Activated CD8-positive, alpha-beta memory T cell treated with anti-CD3 and anti-CD28 coated beads for 1 hour (primary cell): ENCODE measurements around the gene MC1R.
"Not testable (repeated sequence)": the region's sequence is repeated elsewhere in the genome, so short reads cannot be mapped to it uniquely, and the experiment has no call there.

ENCODE experiments used
- DNase-seq, 2 donors: peaks; one replicate each; pipeline ENCODE4 v3.0.0-alpha.2; 2020; ENCODE audit warnings: low read depth in 1 of 2; ENCODE audit errors: extremely low read depth in 1 of 2

The MC1R gene

DNA sequence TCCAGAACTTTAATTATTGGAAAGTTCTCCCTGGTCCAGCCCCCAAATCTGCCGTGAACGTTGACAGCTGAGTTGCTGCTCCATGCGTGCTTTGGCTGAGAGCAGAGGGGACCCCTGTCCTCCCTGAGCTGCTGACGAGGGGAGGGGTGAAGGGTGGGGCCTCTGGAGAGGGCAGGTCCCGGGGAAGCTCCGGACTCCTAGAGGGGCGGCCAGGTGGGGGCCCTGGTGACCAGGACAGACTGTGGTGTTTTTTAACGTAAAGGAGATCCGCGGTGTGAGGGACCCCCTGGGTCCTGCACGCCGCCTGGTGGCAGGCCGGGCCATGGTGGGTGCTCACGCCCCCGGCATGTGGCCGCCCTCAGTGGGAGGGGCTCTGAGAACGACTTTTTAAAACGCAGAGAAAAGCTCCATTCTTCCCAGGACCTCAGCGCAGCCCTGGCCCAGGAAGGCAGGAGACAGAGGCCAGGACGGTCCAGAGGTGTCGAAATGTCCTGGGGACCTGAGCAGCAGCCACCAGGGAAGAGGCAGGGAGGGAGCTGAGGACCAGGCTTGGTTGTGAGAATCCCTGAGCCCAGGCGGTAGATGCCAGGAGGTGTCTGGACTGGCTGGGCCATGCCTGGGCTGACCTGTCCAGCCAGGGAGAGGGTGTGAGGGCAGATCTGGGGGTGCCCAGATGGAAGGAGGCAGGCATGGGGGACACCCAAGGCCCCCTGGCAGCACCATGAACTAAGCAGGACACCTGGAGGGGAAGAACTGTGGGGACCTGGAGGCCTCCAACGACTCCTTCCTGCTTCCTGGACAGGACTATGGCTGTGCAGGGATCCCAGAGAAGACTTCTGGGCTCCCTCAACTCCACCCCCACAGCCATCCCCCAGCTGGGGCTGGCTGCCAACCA lies at the start of gene MC1R:
Gene MC1R (plus strand): TSS at position 410 of the 895 bp plus-strand sequence. CDS start 397 bp downstream, at position 807.
- DNase-seq: no peak

DNA sequence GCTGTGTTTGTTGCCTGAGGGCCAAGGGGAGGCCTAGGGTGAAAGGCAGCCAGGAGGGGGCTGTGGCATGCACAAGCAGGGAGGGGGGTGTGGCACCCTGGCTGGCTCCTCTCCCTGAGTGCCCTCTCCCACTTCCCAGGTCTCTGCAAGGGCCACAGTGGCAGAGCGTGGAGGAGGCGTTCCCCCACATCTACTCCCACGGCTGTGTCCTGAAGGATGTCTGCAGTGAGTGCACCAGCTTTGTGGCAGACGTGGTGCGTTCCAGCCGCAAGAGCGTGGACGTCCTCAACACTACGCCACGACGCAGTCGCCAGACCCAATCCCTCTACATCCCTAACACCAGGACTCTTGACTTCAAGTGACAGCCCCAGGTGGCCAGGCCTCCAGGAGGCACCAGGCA lies 48.8 kb upstream of the MC1R start:
- no peak for DNase-seq

DNA sequence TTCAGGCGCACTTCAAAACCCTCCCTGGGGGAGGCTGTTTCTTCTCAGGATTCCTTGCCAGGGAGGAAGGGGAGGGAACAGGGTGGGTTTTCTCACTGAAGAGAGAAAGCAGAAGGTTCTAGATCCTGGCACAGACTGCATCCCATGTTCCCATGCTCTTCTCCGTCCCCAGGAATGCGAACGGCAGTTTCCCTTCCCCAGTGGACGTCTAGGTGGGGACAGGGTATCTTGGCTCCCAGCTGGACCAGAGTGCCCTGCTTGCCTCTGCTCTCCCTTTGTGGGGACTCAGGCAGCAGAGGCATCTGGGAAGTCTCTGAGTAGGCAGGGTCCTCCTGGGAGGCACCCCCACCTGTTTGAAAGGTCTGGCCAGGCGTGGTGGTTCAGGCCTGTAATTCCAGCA lies 48.2 kb upstream of the MC1R start:
- DNase-seq: no peak

DNA sequence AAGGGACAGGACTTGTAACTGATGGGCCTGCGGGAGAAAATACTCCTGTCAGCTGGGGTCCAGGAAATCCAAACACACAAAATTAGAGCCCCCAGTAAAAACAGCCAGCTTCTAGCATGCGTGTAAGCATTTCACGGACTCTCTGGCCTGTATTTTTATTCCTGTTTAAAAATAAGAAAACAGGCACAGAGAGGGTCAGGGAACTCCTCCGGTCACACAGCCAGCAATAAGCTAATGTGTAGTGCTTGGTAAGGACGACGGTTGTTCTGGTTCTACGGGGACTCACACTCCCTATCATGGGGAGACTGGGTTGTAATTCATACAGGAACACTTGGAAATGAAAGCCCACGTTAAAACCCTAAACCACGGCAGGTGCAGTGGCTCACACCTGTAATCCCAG lies 46.8 kb upstream of the MC1R start:
- no peak for DNase-seq

DNA sequence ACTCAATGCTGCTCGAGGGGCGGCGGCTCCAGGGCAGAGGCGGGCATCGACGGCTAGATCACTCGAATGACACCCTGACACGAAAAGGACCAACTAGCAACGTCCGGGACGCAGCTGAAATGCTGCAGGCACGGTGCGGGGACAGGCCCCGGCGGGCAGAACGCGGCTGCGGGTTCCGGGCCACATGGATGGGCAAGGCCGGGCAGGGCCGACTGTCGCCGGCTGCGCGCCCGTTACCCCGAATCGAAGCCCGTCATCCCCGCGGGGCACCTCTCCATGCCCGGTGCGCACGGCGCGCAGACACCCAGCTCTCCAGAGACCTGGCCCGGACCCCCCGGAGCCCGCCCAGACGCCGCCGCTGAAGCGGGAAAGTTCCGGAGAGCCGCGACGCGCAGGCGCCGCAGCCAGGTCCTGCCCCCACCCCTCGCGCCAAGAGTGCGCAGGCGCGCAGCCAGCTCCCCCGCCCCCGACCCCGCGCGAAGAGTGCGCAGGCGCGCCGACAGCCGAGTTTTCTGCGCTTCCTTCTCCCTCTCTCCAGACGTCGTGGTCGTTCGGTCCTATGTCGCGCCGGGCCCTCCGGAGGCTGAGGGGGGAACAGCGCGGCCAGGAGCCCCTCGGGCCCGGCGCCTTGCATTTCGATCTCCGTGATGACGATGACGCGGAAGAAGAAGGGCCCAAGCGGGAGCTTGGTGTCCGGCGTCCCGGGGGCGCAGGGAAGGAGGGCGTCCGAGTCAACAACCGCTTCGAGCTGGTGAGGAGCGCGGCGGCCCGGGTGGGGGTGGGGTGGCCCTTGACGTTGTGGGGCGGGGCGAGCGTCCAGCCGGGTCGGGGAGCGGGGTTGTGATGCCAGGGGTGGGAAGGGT lies 45.3 kb upstream of the MC1R start, which contains the start of gene TCF25:
Gene TCF25 (plus strand): TSS at position 484 of the 863 bp plus-strand sequence. CDS start 76 bp downstream, at position 560.
- peak; percentile 67 to 79 for DNase-seq

DNA sequence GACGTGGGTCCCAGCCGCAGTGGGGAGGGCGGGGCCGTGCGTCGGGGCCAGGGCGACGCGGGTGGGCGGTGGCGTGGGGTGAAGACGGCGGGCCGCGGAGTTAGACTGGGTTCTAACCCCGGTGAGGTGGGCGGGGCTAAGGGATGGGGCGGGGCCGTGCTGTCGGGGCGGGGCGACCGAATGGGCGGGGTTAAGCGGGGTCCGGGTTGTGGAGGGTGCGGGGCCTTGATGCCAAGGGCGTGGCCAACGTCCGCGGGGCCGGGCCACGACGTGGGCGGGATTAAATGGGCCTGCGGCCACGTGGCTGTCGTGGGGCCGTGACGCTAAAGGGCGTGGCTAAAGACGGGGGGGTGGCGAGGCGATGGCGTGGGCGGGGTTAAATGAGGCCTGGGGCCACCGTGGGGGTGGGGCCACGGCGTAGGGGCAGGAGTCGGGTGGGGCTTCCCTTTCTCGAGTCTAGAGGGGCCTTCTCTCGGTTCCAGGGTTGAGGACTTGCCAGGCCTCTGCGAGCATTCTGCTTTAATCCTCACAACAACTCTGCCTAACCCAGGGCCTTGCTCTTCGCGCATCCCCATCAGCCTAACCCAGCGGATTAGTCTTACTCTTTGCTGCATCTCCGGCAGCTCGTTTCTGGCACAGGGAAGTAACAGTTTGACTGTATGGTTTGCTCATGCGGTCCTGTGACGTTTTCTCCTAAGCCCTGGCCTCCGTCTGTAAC lies 44.5 kb upstream of the MC1R start:
- peak; percentile 91 for DNase-seq

DNA sequence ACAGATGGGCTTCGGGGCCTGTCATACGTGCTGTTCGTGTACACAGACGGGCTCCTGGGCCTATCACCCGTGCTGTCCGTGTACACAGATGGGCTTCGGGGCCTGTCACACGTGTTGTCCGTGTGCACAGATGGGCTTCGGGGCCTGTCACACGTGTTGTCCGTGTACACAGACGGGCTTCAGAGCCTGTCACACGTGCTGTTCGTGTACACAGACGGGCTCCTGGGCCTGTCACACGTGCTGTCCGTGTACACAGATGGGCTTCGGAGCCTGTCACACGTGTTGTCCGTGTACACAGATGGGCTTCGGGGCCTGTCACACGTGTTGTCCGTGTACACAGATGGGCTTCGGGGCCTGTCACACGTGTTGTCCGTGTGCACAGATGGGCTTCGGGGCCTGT lies 39.5 kb upstream of the MC1R start:
- DNase-seq: not testable (repeated sequence)

DNA sequence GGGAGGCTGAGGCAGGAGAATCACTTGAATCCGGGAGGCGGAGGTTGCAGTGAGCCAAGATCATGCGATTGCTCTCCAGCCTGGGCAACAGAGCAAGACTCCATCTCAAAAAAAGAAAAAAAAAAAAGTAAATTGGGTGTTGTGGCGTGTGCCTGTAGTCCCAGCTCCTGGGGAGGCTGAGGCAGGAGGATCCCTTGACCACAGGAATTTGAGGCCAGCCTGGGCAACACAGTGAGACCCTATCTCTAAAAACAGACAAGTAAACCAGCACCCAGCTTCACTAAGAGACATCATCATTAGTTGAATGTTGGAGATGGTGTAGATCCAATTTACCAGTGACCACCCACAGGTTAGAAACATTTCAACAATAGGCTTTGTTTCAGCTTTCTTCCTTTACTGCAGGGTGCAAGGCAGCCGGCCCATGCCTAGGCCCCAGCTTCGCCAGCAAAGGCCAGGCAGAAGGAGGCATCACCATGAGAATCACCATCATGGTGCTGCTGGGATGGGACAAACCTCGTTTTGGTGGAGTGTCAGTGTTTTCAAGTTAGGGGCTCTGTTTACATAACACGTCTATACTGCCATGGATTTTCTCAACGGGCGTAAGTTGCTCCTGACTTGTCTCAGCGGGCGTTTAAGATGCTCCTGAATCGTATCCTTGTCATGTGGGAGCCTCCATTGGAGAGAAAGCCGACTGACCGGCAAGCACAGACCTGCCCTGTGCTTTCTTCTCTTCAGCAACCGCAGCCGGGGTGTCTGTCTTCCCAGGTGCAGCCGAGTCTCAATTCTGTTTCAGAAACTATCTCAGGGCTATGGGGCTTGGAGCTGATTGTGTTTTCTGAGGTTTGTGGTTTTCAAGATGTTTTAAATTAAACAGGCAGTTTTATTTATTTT lies 37.9 kb upstream of the MC1R start:
- DNase-seq: no peak

DNA sequence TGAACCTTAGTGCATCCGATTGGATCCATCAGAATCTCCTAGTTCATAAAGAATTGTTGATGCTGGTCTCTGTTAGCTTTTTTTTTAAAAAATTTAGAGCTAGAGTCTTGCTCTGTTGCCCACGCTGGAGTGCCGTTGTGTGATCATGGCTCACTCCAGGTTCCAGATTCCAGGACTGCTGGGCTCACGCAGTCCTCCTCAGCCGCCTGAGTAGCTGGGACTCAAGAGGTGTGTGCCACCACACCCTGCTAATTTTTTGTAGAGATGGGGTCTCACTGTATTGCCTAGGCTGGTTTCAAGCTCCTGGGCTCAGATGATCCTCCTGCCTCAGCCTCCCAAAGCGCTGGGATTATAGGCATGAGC lies 37.3 kb upstream of the MC1R start:
- DNase-seq: no peak

DNA sequence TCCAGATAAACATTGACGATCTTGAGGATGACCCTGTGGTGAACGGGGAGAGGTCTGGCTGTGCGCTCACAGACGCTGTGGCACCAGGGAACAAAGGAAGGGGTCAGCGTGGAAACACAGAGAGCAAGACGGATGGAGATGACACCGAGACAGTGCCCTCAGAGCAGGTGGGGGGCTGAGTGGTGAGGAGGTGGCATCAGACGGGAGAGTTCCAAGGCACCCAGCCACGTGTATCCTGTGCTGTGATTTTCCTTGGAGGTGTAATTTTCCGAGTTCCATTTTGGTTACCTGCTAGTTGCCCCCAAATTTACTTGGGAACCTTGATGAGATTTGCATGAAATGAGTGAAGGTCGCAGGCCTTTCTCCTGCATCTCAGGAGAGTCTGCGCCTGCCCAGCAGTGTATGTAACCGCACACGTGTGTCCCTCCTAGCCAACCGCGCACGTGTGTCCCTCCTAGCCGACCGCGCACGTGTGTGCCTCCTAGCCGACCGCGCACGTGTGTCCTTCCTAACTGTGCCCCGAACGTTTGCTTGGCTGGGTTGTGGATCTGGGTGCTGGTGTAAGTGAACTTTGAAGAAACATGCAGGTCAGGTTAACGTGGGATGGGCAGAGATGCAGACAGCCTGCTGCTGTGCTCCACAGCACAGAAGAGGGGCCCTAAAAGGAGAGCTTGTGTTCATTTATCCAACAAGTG lies 35.2 kb upstream of the MC1R start:
- DNase-seq: no peak

DNA sequence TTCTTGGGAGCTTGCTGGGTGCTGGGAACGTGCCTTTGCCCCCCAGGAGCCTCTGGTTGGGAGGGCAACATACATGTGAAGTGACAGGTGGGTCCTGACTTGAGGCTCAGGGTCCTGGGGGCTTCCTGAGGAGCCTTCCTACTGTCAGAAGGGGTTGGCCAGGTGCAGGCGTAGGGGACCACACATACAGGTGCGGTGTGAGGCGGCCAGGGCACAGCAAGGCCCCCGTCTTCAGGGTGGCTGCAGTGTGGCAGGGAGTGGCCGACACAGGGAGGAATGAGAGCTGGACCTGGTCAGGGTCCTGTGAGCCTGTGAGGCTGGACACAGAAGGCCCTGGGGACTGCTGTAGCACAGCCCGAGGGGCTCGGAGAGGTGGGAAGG lies 34.6 kb upstream of the MC1R start:
- DNase-seq: no peak

DNA sequence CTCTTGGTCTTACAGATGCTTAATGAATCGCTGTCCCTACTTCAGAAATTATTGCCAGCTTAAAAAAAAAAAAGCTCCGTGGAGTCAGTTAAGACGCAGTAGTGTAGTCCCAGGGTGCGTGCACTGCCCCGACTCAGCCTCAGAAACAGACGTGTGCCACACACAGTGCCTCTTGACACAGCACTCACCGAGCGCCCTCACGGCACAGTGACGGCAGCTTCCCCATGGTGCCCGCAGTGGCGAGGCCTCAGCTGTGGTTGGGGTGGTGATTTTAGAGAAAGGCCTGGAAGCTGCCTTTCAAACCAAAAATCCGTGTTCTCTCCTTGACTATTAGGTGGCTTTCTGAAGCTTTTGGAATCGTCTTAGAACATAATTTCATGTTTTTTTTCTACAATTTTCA lies 31.4 kb upstream of the MC1R start:
- no peak for DNase-seq

DNA sequence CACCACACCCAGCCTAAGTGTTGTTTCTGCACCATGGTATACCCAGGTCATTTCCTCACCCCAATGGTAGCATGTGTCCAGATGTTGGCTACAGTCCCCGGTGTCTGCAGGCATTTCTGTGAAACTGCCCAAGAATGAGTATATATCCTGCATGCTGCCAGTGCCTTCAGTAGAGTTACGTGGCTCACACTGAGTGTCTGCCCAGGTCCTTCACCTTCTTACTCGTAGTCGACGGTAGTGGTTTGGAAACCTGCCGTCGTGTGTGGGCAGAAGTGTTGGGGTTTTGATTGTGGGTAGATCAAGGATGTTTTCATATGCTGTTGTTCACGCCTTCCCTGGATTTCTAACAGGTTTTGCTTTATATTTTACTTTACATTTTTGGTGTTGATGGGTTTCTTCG lies 28.5 kb upstream of the MC1R start:
- no peak for DNase-seq

DNA sequence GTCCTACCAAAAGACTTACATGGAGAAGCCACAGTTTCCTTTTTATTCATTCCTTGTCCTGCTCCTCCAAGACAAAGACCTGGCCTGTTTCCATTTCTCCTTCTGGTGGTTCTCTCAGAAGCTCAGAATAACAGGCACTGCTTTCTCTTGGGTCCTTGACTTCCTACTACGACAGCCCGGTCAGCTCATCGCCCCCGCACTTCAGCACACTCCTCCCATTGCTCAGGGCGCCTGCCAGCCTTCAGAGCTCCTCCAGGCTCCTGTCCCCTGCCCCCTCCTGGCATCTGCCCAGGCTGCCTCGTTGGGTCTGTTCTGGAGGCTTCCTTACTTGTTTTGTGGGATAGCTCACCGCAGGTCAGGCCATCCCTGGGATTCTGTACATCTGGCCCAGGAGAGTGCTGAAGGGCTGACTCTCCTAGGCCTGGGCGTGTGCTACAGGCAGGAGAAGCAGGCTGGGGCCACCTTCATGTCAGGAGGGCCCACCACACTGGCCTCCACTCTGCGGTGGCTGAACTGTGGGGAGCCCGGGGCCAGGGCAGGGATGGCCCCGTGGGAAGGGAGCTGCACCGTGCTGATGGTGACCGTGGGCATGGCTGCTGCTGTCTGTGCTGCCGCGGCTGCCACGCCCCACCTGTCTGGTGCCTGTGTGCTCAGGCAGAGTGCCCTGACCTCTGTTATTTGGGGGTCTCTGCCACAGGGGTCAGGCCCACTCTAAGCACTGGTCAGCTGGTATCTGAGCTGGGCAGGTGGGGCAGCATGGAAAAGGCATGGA lies 27.6 kb upstream of the MC1R start:
- no peak for DNase-seq

DNA sequence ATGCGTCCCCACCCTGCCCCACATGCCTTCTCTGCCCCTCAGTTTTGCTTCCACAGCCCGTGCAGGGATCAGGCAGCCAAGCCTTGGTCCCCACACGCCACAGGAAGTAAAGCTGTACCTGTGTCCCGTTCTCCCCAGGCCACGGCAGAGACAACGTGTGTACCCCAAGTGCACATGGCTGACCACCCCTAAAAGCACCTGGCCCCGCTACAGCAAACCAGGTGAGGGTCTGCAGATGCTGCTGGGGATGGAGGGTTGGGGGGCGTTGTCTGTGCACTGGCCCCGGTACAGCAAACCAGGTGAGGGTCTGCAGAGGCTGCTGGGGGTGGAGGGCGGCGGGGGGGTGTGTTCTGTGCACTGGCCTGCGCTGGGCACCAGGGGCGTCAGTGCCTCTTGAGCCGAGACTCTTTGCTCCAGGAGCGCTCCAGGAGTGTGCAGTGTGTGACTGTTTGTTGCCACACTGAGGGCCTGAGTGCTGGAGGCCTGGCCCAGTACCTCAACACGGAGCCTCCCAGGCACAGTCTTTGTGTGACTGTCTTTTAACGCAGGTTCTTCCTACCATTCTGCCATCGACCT lies 26.5 kb upstream of the MC1R start:
- DNase-seq: no peak

DNA sequence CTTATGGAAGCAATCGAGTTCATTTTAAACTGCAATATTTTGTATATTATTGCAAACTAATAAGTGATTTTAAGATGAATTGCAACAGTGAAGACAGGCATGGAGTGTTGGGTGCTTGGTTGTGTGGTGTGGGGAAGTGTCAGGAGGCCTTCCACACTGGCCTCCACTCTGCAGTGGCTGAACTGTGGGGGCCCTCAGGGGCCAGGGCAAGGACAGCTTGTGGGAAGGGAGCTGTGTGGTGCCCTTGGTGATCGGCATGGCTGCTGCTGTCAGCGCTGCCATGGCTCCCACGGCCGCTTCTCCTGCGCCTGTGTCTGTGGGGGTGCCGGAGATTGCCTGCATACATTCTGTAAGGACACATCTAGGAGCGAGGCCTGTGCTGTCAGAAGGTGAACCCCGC lies 26.0 kb upstream of the MC1R start:
- DNase-seq: no peak

DNA sequence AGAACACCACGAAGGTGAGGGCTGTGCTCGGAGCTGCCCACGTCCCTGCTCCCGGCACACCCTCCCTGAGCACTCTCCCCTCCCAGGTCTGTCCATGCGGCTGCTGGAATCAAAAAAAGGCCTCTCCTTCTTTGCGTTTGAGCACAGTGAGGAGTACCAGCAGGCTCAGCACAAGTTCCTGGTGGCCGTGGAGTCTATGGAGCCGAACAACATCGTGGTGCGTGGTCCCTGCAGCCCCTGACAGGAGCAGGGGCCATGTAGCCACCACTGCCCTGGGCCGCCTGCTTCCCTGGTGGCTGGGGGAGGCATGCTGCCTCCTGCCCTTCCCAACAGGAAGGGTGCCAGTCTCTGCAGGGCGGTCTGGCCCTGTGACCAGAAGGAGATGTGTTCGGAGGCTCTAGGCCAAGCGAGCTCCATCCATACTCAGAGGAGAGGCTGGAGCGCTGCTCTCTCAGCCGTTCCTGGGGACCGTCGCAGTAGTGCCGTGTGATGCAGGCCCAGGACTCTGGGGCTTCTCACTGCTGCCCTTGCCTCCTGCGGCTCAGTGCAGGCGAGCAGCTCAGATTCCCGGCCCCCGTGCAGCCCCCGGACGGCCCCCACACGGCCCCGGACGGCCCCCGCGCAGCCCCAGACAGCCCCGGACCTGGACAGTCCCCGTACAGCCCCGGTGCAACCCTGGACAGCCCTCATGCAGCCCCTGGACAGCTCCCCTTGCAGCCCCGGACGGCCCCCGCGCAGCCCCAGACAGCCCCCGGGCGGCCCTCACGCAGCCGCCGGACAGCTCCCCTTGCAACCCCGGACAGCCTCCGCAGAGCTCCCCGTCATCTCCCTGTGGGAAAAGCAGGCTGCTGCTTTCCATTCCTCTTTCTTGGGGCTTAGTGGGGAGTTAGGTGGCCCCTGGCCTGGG lies 24.8 kb upstream of the MC1R start:
- DNase-seq: no peak
